Measurements from ENCODE around the gene PRDM1. TPM values are rescaled to one million over a fixed set of nuclear protein-coding genes. Genes with fewer than 3 reads are reported as not detected.
A peak's percentile ranks its signal among the peaks of the same experiment; 100 is the strongest.

The PRDM1 gene
- total and polyA plus RNA-seq, 12 donors, result 0.32 to 11.2 (median 1.9) TPM

GRCh38 chr6:106134087-106134770 lies 48.1 kb downstream of the PRDM1 start:
- H3K27me3 ChIP-seq, result no peaks in the 10 kb centered on the region
- H3K36me3 ChIP-seq, result no peaks in the 10 kb centered on the region
- intact Hi-C loops (cut with DNase I), result no loop called here
- DNase-seq (no peak), ATAC-seq (no peak)
- H3K4me1 ChIP-seq, result peaks cover 0 to 3% (median 0%) of the 10 kb centered on the region in 9 donors
- H3K27ac ChIP-seq, result no peak overlapping the region
- H3K9me3 ChIP-seq, result no peaks in the 10 kb centered on the region
- H3K4me3 ChIP-seq, result no peak overlapping the region
- whole genome bisulfite sequencing, 2 donors, result 79 to 82% methylated on average over 17 of the region's 17 CpGs
- TF ChIP-seq CTCF (IDR thresholded peaks at IDR 0.05), result no peak

GRCh38 chr6:106134906-106135634 lies 48.9 kb downstream of the PRDM1 start:
- no peak overlapping the region for H3K27ac ChIP-seq
- ATAC-seq (peak in 1 of 8 donors; percentile 73), DNase-seq (no peak)
- no peak for TF ChIP-seq CTCF (IDR thresholded peaks at IDR 0.05)
- H3K4me3 ChIP-seq, result no peak overlapping the region
- no peaks in the 10 kb centered on the region for H3K36me3 ChIP-seq
- intact Hi-C loops (cut with DNase I), result no loop called here
- WGBS, 2 donors, result 73 to 82% methylated on average over 18 of the region's 18 CpGs
- H3K9me3 ChIP-seq, result no peaks in the 10 kb centered on the region
- H3K4me1 ChIP-seq, result no peaks in the 10 kb centered on the region
- no peaks in the 10 kb centered on the region for H3K27me3 ChIP-seq

- Histone ChIP-seq H3K4me1 (no peaks in the 10 kb centered on the region), H3K9me3 (no peaks in the 10 kb centered on the region), H3K36me3 (no peaks in the 10 kb centered on the region), H3K27ac (no peak overlapping the region), H3K4me3 (no peak overlapping the region), H3K27me3 (peaks cover 0 to 4% (median 0%) of the 10 kb centered on the region in 7 donors)
- intact Hi-C loops (cut with DNase I), result no loop called here
- no peak for TF ChIP-seq CTCF (IDR thresholded peaks at IDR 0.05)
- no peak for DNase-seq
- 93 to 95% methylated on average over 16 of the region's 16 CpGs for WGBS, 2 donors
- ATAC-seq, result no peak
These were observed 49.9 kb downstream of the PRDM1 start for GRCh38 chr6:106135911-106136571.

GRCh38 chr6:106136845-106137244 lies 50.7 kb downstream of the PRDM1 start:
- intact Hi-C loops (cut with DNase I), result no loop called here
- WGBS, 2 donors, result 95 to 97% methylated on average over 5 of the region's 5 CpGs
- H3K4me1 ChIP-seq, result peaks cover 0 to 8% (median 0%) of the 10 kb centered on the region in 9 donors
- no peaks in the 10 kb centered on the region for H3K36me3 ChIP-seq
- H3K27ac ChIP-seq, result no peak overlapping the region
- H3K9me3 ChIP-seq, result no peaks in the 10 kb centered on the region
- ATAC-seq (no peak), DNase-seq (no peak)
- H3K27me3 ChIP-seq, result peaks cover 0 to 4% (median 0%) of the 10 kb centered on the region in 7 donors
- no peak overlapping the region for H3K4me3 ChIP-seq
- TF ChIP-seq CTCF (IDR thresholded peaks at IDR 0.05), result no peak

All from heart right ventricle (tissue), 16 donors.